CD14-positive monocyte (primary cell): Measurements from ENCODE around the gene ZNF808. TPM values are rescaled to one million over a fixed set of nuclear protein-coding genes. Genes with fewer than 3 reads are reported as not detected.

Source experiments
- DNase-seq, 3 donors: peaks; one replicate each; pipeline ENCODE4 v3.0.0-alpha.2; 2011 to 2022
- H2AFZ ChIP-seq: 2 replicates; pipeline ENCODE4 v1.6.0; 2012; ENCODE audit warnings: mild to moderate bottlenecking, low read depth, low read length, inconsistent platforms; ENCODE audit not compliant: insufficient read depth, poor library complexity, severe bottlenecking
- H3K27ac ChIP-seq, 2 donors: 1 replicate in 1 of 2; 2 replicates in 1 of 2; pipeline ENCODE4 v1.5.1; 2012 to 2013; ENCODE audit warnings: low read length in 2 of 2, control low read depth in 1 of 2, inconsistent platforms in 1 of 2, low read depth in 1 of 2, mild to moderate bottlenecking in 1 of 2
- H3K27me3 ChIP-seq, 2 donors: one replicate each; pipeline versions ENCODE4 v1.6.0 to v1.6.1; 2011 to 2013; ENCODE audit warnings: low read length in 2 of 2; ENCODE audit not compliant: control insufficient read depth in 2 of 2, insufficient read depth in 2 of 2
- H3K36me3 ChIP-seq, 2 donors: replicated peaks in 1 of 2; 1 replicate in 1 of 2; 2 replicates in 1 of 2; pipeline versions ENCODE4 v1.5.1 to v1.6.1; 2012 to 2013; ENCODE audit warnings: low read length in 2 of 2, control low read depth in 1 of 2, inconsistent platforms in 1 of 2, mild to moderate bottlenecking in 1 of 2; ENCODE audit not compliant: insufficient read depth in 2 of 2, control insufficient read depth in 1 of 2
- H3K4me1 ChIP-seq, 2 donors: 1 replicate in 1 of 2; 2 replicates in 1 of 2; pipeline versions ENCODE4 v1.5.1 to v1.6.1; 2012 to 2013; ENCODE audit warnings: low read length in 2 of 2, control low read depth in 1 of 2, inconsistent platforms in 1 of 2, mild to moderate bottlenecking in 1 of 2, moderate library complexity in 1 of 2; ENCODE audit not compliant: insufficient read depth in 2 of 2, control insufficient read depth in 1 of 2
- H3K4me2 ChIP-seq: replicated peaks from 2 replicates; pipeline ENCODE3; 2012; ENCODE audit warnings: low read length, moderate library complexity, mild to moderate bottlenecking; ENCODE audit not compliant: poor library complexity, severe bottlenecking; ENCODE audit errors: extremely low read depth
- H3K4me3 ChIP-seq, 3 experiments: fragments of 200-600 bp in 1 of 3; sonication (generic) in 1 of 3; replicated peaks in 1 of 3; 1 replicate in 2 of 3; 2 replicates in 1 of 3; pipeline ENCODE4 v1.5.1; 2011 to 2013; ENCODE audit warnings: low read length in 3 of 3, mild to moderate bottlenecking in 3 of 3, control low read depth in 2 of 3, low read depth in 2 of 3, inconsistent platforms in 1 of 3, moderate library complexity in 1 of 3
- H3K79me2 ChIP-seq: 2 replicates; pipeline ENCODE4 v1.6.0; 2012; ENCODE audit warnings: mild to moderate bottlenecking, control low read depth, inconsistent platforms, low read length, moderate library complexity; ENCODE audit not compliant: insufficient read depth
- H3K9ac ChIP-seq: 2 replicates; pipeline ENCODE4 v1.6.0; 2017; ENCODE audit warnings: low read length, mild to moderate bottlenecking; ENCODE audit not compliant: insufficient read depth, poor library complexity, severe bottlenecking
- H3K9me3 ChIP-seq, 2 donors: replicated peaks in 1 of 2; 1 replicate in 1 of 2; 2 replicates in 1 of 2; pipeline versions ENCODE4 v1.5.1 to v1.6.1; 2012 to 2013; ENCODE audit warnings: low read length in 2 of 2, control low read depth in 1 of 2; ENCODE audit not compliant: control insufficient read depth in 1 of 2, insufficient read depth in 1 of 2
- H4K20me1 ChIP-seq: 2 replicates; pipeline ENCODE4 v1.6.0; 2012; ENCODE audit warnings: mild to moderate bottlenecking, low read length, control low read depth, moderate library complexity; ENCODE audit not compliant: insufficient read depth
- H3K27ac Mint-ChIP-seq, 7 donors: one replicate each; pipeline ENCODE4 v1.8.0; 2020; ENCODE audit warnings: mild to moderate bottlenecking in 7 of 7, mixed read lengths in 7 of 7, moderate library complexity in 6 of 7, inconsistent platforms in 2 of 7
- H3K27me3 Mint-ChIP-seq, 3 donors: one replicate each; pipeline ENCODE4 v1.8.0; 2021 to 2022; ENCODE audit warnings: low read depth in 3 of 3, mild to moderate bottlenecking in 3 of 3, mixed read lengths in 3 of 3, moderate library complexity in 3 of 3, inconsistent platforms in 1 of 3
- H3K36me3 Mint-ChIP-seq, 2 donors: one replicate each; pipeline ENCODE4 v1.8.0; 2020; ENCODE audit warnings: mixed read lengths in 2 of 2, inconsistent platforms in 1 of 2, mild to moderate bottlenecking in 1 of 2
- H3K4me1 Mint-ChIP-seq: one replicate; pipeline ENCODE4 v1.8.0; 2020; ENCODE audit warnings: mild to moderate bottlenecking, mixed read lengths
- H3K4me3 Mint-ChIP-seq, 2 donors: one replicate each; pipeline ENCODE4 v1.8.0; 2020; ENCODE audit warnings: mild to moderate bottlenecking in 2 of 2, mixed read lengths in 2 of 2, moderate library complexity in 1 of 2
- H3K9me3 Mint-ChIP-seq, 7 donors: one replicate each; pipeline ENCODE4 v1.8.0; 2020 to 2022; ENCODE audit warnings: mixed read lengths in 7 of 7, mild to moderate bottlenecking in 6 of 7, moderate library complexity in 6 of 7, inconsistent platforms in 2 of 7
- WGBS: methylation state at CpG from one replicate; pipeline ENCODE4 v1.1.5; 2013; ENCODE audit warnings: missing lambda C conversion rate; ENCODE audit not compliant: insufficient coverage; 5-methylcytosine and 5-hydroxymethylcytosine counted together
- intact Hi-C, 2 donors: fragments of 100-400 bp; cut with micrococcal nuclease; formaldehyde crosslinking; loops; one replicate each; pipeline versions ENCODE4 v1.15.0 to v1.15.1; 2023
- polyA plus RNA-seq, 3 donors: library from polyadenylated mRNA; depleted of rRNA in 1 of 3; unstranded in 2 of 3; stranded (reverse) in 1 of 3; fragments of 300-500 nt in 2 of 3; fragments of >200 nt in 1 of 3; fragmentation: Illumina TruSeq in 2 of 3; gene quantifications; 1 replicate in 2 of 3; 2 replicates in 1 of 3; pipeline ENCODE4 v1.2.3, GENCODE V29; 2012 to 2021
- TF ChIP-seq, protein P1 (sequence below): fragments of 200-600 bp; IDR thresholded peaks from one replicate; pipeline ENCODE4 v1.8.0; 2022; ENCODE audit warnings: antibody characterized with exemption, mild to moderate bottlenecking

ZNF808 gene
- polyA plus RNA-seq, 3 donors, result 2.6 to 9.2 (median 3.4) TPM

DNA sequence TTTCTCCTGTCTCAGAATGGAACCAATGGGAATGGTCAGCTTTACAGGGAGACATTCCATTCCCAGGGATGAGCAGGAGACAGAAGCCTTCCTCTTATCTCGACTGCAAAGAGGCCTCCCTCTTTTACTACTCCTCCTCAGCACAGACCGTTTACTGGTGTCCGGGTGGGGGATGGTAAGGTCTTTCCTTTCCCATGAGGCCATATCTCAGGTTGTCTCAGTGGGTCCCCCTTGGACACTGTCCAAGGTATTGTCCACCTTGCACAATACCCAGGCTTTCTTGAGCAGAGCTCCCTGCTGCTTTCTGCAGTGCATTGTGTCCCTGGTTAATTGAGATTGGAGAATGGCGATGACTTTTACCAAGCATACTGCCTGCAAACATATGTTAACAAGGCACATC lies 7.5 kb upstream of the ZNF808 start:
- no peaks in the 10 kb centered on the region for H3K79me2 ChIP-seq
- H3K4me3 ChIP-seq, result no peak overlapping the region
- no peak overlapping the region for H3K4me2 ChIP-seq
- peaks cover 90 to 94% of the 10 kb centered on the region in 2 donors for H3K9me3 ChIP-seq
- Mint-ChIP-seq H3K4me1 (no peaks in the 10 kb centered on the region), H3K27me3 (peaks cover 0 to 4% (median 0%) of the 10 kb centered on the region in 3 donors), H3K27ac (no peak overlapping the region), H3K4me3 (no peak overlapping the region), H3K36me3 (no peaks in the 10 kb centered on the region), H3K9me3 (peaks cover 65 to 99% (median 92%) of the 10 kb centered on the region in 7 donors)
- intact Hi-C loops, result no loop called here
- DNase-seq, result no peak
- no peaks in the 10 kb centered on the region for H4K20me1 ChIP-seq
- no peaks in the 10 kb centered on the region for H3K36me3 ChIP-seq
- H3K27me3 ChIP-seq, result no peaks in the 10 kb centered on the region
- no peak overlapping the region for H3K9ac ChIP-seq
- H3K4me1 ChIP-seq, result no peaks in the 10 kb centered on the region
- TF ChIP-seq, protein P1, sequence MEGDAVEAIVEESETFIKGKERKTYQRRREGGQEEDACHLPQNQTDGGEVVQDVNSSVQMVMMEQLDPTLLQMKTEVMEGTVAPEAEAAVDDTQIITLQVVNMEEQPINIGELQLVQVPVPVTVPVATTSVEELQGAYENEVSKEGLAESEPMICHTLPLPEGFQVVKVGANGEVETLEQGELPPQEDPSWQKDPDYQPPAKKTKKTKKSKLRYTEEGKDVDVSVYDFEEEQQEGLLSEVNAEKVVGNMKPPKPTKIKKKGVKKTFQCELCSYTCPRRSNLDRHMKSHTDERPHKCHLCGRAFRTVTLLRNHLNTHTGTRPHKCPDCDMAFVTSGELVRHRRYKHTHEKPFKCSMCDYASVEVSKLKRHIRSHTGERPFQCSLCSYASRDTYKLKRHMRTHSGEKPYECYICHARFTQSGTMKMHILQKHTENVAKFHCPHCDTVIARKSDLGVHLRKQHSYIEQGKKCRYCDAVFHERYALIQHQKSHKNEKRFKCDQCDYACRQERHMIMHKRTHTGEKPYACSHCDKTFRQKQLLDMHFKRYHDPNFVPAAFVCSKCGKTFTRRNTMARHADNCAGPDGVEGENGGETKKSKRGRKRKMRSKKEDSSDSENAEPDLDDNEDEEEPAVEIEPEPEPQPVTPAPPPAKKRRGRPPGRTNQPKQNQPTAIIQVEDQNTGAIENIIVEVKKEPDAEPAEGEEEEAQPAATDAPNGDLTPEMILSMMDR, result no peak
- WGBS, result no CpG with 5 or more reads among the region's 4 CpGs
- H3K27ac ChIP-seq, result no peak overlapping the region
- H2AFZ ChIP-seq, result no peak overlapping the region

DNA sequence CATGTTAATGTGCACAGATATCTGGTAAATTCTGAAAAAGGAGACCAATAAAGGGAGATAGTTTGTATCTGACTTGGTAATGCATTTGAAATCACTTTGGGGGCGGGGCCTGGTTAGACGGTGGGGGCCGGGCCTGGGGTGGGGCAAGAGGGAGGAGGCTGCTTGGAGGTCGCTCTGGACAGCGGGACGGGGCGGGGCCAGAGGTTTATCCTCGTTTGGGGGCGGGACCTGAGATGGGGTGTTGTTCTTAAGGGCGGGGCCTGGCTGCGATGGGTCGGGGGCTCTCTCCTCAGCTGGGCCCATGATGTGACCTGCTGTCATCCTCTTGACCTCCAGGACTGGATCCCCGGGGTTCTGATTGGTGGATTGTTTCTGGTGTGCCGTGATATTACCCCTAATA lies 4.9 kb upstream of the ZNF808 start:
- H3K4me2 ChIP-seq, result no peak overlapping the region
- Mint-ChIP-seq H3K4me1 (peaks cover 5% of the 10 kb centered on the region), H3K27me3 (peaks cover 0 to 4% (median 1%) of the 10 kb centered on the region in 3 donors), H3K27ac (no peak overlapping the region), H3K36me3 (no peaks in the 10 kb centered on the region), H3K4me3 (no peak overlapping the region), H3K9me3 (peaks cover 44 to 95% (median 84%) of the 10 kb centered on the region in 7 donors)
- 93% methylated on average over 6 of the region's 14 CpGs for WGBS
- H3K27ac ChIP-seq, result no peak overlapping the region
- no peaks in the 10 kb centered on the region for H3K36me3 ChIP-seq
- H3K27me3 ChIP-seq, result no peaks in the 10 kb centered on the region
- no peaks in the 10 kb centered on the region for H4K20me1 ChIP-seq
- no peak overlapping the region for H3K4me3 ChIP-seq
- peaks cover 71 to 84% of the 10 kb centered on the region in 2 donors for H3K9me3 ChIP-seq
- DNase-seq, result no peak
- peaks cover 5 to 7% of the 10 kb centered on the region in 2 donors for H3K4me1 ChIP-seq
- no peak overlapping the region for H3K9ac ChIP-seq
- no peak overlapping the region for H2AFZ ChIP-seq
- peaks cover under 1% of the 10 kb centered on the region for H3K79me2 ChIP-seq
- intact Hi-C loops, result no loop called here
- TF ChIP-seq, protein P1, result no peak
